ENCODE results near the gene RAMACL.
A peak's percentile ranks its signal among the peaks of the same experiment; 100 is the strongest.
"Not testable (repeated sequence)": the region's sequence is repeated elsewhere in the genome, so short reads cannot be mapped to it uniquely, and the experiment has no call there.

The RAMACL gene

DNA sequence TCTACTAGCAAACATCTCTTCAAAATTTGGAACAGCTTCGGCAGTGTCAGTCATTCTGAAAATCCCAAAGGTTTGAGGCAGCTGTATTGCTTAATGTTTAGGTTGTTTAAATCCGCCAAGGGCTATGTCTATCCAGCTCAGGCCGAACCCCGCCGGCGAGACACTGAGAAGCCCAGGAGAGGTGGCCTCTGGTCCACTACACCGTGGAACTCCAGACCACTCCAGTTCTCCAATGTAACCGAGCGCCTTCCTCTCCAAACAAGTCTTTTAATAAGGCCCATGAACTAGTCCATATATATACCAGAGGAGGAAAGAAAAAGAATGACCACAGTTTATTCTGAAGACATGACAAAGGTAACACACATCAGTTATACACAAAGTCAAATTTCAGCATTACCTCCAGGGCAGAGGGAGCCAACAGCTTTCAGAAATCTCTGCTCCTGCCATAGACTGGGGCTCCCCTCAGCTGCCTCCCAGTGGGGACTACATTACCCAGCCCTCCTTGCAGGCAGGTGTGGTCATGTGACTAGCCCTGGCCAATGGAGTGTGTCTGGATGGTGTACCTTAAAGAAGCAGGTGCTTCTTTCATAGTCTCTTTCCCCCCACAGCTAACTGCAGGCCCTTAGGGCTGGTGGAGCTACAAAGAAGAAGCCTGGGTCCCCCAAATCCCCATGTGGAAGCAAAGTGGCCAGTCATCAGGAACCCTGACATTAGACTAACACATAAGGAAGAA, at the start of gene RAMACL:
Gene RAMACL, minus strand, starts transcription at position 255 of the 733 bp plus-strand sequence. Its CDS starts 201 bp downstream, at position 54.
- Histone ChIP-seq H3K36me3 (ENCODE audit: insufficient read depth, low read length) (no peaks in the 10 kb centered on the region), H3K9ac (ENCODE audit: low read depth, low read length) (no peak within 1 kb of the TSS), H3K4me1 (ENCODE audit: insufficient read depth, low read length) (peaks cover 10% of the 10 kb centered on the region), H3K9me3 (ENCODE audit: control insufficient read depth, insufficient read depth, low read length) (no peaks in the 10 kb centered on the region)

GRCh38 chr6:166635013-166635970, 48.8 kb upstream of the RAMACL start:
- no peaks in the 10 kb centered on the region for H3K36me3 ChIP-seq (ENCODE audit: insufficient read depth, low read length)
- H3K4me1 ChIP-seq (ENCODE audit: insufficient read depth, low read length): no peaks in the 10 kb centered on the region
- H3K9ac ChIP-seq (ENCODE audit: low read depth, low read length): no peak overlapping the region
- H3K9me3 ChIP-seq (ENCODE audit: control insufficient read depth, insufficient read depth, low read length): no peaks in the 10 kb centered on the region

DNA sequence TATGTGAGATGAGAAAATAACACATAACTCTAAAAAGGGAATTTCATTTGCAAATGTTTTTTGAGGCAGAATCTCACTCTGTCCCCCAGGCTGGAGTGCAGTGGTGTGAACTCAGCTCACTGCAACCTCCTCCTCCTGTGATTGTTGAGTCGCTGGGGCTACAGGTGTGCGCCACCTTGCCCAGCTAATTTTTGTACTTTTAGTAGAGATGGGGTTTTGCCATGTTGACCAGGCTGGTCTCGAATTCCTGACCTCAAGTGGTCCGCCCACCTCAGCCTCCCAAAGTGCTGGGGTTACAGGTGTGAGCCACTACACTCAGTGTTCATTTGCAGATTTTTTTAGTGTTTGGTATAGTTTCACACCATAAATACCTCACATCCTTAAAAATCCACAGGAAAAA, 48.1 kb upstream of the RAMACL start:
- H3K9ac ChIP-seq (ENCODE audit: low read depth, low read length); H3K4me1 ChIP-seq (ENCODE audit: insufficient read depth, low read length); H3K9me3 ChIP-seq (ENCODE audit: control insufficient read depth, insufficient read depth, low read length); H3K36me3 ChIP-seq (ENCODE audit: insufficient read depth, low read length): not testable (repeated sequence)

DNA sequence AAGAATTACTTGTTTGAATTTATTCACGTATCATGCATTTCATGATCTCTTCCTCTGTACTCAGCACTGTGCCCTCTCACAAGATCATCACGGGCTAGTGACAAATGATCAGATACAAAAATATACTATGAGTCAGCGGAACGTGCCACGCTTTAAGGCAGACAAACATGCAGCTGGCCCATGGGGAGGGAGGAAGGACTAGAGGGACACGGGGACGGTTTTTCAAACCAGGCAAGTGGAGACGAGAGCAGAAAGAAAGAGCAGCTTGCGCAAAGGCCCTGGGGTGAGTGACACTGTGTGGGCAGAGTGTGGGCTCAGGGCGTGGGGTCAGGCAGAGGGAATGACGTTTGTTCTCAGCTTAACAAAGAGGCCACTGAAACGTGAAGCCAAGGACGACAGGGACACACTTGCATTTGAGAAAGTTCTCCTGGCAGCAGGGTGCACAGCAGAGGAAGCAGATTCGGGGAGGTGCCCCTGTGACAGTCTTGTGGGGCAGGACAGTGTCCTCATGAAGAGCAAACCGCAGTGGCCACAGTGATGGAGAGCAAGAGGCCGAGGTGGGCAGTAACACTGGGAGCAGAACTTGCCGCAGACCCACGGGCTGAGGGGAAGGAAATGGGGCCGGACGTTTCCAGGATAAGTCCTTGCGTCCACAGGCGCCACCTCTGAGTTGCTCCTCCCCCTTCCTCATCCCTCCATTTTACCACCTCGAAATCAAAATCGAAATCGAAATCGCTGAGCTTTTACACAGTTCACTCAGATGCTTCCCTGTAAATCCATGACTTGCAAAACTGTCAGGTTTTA, 47.5 kb upstream of the RAMACL start:
- Histone ChIP-seq H3K9ac (ENCODE audit: low read depth, low read length) (no peak overlapping the region), H3K4me1 (ENCODE audit: insufficient read depth, low read length) (peaks cover 3% of the 10 kb centered on the region; the same call in 1 of the 2 replicates)

GRCh38 chr6:166632731-166633130, 46.3 kb upstream of the RAMACL start:
- H3K9me3 ChIP-seq (ENCODE audit: control insufficient read depth, insufficient read depth, low read length): no peaks in the 10 kb centered on the region
- H3K9ac ChIP-seq (ENCODE audit: low read depth, low read length): no peak overlapping the region
- peaks cover 4% of the 10 kb centered on the region; the same call in 1 of the 2 replicates for H3K4me1 ChIP-seq (ENCODE audit: insufficient read depth, low read length)
- H3K36me3 ChIP-seq (ENCODE audit: insufficient read depth, low read length): no peaks in the 10 kb centered on the region

More for the DNA sequence above, 47.5 kb upstream of the RAMACL start:
- Histone ChIP-seq H3K9me3 (ENCODE audit: control insufficient read depth, insufficient read depth, low read length) (no peaks in the 10 kb centered on the region), H3K36me3 (ENCODE audit: insufficient read depth, low read length) (no peaks in the 10 kb centered on the region)

DNA sequence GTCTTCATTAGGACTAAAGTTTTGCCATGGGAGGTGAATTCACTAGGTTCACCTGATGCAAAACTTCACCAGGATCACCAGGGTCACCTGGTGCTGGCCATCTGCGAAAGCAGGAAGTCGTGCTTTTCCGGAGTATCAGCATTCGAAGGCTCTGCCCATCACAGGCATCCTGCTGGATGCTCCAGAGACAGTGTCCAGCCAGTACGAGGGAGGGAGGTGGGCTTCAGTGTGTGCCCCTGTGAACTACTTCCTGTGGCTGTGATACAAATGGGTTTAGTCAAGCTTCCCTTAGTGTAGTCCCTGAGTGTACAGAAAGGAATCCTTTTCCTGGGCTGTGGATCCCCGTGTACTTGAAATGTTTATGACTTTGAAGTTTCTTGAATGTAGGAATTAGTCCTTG, 44.0 kb upstream of the RAMACL start:
- no peak overlapping the region for H3K9ac ChIP-seq (ENCODE audit: low read depth, low read length)
- peaks cover 10% of the 10 kb centered on the region; the same call in 1 of the 2 replicates for H3K4me1 ChIP-seq (ENCODE audit: insufficient read depth, low read length)
- no peaks in the 10 kb centered on the region for H3K36me3 ChIP-seq (ENCODE audit: insufficient read depth, low read length)
- H3K9me3 ChIP-seq (ENCODE audit: control insufficient read depth, insufficient read depth, low read length): no peaks in the 10 kb centered on the region

DNA sequence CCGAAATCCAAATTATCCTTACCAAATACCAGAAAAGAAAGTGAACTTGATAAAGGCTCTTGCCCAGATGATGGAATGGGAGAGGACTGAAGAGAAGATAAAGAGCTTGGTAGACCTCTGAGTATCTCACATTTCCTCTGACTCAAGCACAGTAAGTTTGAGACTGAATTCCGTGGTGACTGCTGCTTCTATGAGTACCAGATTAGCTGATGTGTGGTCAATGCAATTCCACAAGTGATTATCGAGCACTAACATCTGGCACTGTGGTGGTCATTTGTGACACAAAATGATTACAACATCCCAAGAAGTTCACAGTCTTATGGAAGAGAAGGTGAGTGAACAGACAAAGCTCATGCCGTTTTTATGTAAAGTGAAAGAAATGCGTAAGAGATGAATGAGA, 43.1 kb upstream of the RAMACL start:
- H3K36me3 ChIP-seq (ENCODE audit: insufficient read depth, low read length): no peaks in the 10 kb centered on the region
- no peaks in the 10 kb centered on the region for H3K9me3 ChIP-seq (ENCODE audit: control insufficient read depth, insufficient read depth, low read length)
- H3K9ac ChIP-seq (ENCODE audit: low read depth, low read length): no peak overlapping the region
- H3K4me1 ChIP-seq (ENCODE audit: insufficient read depth, low read length): peaks cover 11% of the 10 kb centered on the region; the same call in 1 of the 2 replicates

DNA sequence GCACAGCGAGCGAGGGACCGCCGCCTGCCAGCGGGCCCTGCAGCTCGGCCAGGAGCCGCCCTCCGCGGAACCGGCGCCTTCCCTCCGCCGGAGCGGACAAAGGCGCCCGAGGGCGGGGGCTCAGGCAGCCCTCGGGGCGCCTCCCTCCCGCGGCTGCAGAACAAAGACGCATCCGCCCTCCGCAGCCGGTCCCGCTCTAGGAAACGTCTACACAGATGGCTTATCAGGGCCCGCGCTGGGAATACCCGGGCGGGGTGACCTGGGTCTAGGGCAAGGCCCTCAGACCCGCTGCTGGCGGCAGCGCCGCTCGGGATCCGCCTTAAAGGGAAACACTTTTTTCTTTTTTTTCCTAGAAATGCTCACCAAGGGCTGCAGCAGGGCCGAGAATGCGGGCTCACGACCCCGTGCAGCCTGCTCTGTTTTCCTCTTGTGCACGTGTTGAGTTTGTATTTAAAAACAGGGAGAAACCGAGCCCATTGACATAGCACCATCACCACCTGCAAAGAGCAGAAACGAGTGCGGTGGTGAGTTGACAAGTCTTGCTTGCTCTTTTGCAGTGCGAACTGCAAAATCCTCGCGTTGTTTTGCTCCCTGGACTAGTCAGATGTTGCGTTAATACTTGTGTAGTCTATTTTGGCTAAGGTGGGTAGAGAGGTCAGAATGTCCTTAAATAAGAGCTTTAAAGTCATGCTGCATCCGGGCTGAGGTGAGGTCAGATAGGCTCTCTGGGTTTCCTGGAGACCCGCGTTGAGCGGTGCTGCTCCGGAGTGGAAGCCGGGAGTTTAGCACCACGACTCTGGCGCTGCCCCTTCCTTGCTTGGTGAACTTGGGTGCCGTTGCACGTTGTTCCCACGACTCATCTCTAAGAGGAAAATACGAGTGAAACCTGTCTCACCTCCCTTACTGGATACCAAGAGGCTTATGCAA, 41.7 kb upstream of the RAMACL start:
- Histone ChIP-seq H3K9me3 (ENCODE audit: control insufficient read depth, insufficient read depth, low read length) (no peaks in the 10 kb centered on the region), H3K36me3 (ENCODE audit: insufficient read depth, low read length) (no peaks in the 10 kb centered on the region), H3K4me1 (ENCODE audit: insufficient read depth, low read length) (peaks cover 13% of the 10 kb centered on the region; the same call in 1 of the 2 replicates), H3K9ac (ENCODE audit: low read depth, low read length) (peak overlapping the region; percentile 84)

GRCh38 chr6:166627033-166627874, 40.8 kb upstream of the RAMACL start, which contains the start of gene RPS6KA2:
Gene RPS6KA2 (minus strand): TSS chr6:166627251. CDS start chr6:166627019, 232 bp downstream.
- Histone ChIP-seq H3K4me1 (ENCODE audit: insufficient read depth, low read length) (peaks cover 14% of the 10 kb centered on the region; the same call in 1 of the 2 replicates), H3K9me3 (ENCODE audit: control insufficient read depth, insufficient read depth, low read length) (no peaks in the 10 kb centered on the region), H3K9ac (ENCODE audit: low read depth, low read length) (peak within 1 kb of the TSS; percentile 84), H3K36me3 (ENCODE audit: insufficient read depth, low read length) (no peaks in the 10 kb centered on the region)

DNA sequence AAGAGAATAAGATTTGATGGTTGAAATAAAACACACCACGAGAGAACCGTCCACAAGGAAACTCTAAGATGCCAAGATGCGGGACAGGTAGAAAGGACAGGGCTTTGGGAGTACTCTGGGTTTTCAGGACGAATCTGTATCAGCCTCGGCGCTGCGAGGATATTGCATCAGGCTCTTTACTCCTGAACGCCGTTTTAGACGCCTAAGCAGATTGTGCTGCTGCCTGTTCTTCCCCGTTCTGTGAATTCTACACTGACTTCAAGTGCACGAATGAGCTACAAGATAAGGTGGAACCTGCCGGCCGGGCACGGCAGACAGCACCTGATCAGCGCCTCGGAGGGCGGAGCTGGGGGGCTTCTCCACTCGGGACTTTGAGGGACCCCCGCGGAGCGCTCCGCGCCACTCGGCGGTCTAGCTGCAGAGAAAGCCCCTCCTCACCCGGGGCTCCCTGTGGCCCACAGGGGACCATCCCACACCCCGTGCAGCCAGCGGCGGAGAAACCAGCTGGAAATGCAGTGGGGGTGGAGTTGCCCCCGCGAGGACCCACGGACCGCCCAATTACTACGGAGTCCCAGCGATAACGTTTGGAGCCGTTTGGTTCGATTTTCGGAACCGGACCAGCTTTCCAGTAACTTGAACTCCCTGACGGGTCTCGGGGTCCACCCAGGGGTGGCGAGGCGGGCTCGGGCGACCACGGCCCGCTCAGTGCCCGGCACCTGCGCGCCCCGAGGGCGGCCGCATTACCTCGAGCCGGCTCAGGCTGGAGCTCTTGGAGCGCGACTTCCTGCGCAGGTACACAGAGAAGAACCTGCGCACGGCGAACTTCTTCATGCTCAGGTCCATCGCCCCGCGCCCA, 39.9 kb upstream of the RAMACL start:
- no peaks in the 10 kb centered on the region for H3K9me3 ChIP-seq (ENCODE audit: control insufficient read depth, insufficient read depth, low read length)
- peak overlapping the region; percentile 77 for H3K9ac ChIP-seq (ENCODE audit: low read depth, low read length)
- H3K4me1 ChIP-seq (ENCODE audit: insufficient read depth, low read length): peaks cover 21% of the 10 kb centered on the region; the same call in 1 of the 2 replicates
- H3K36me3 ChIP-seq (ENCODE audit: insufficient read depth, low read length): no peaks in the 10 kb centered on the region

- H3K4me1 ChIP-seq (ENCODE audit: insufficient read depth, low read length): peaks cover 31% of the 10 kb centered on the region
- no peaks in the 10 kb centered on the region for H3K36me3 ChIP-seq (ENCODE audit: insufficient read depth, low read length)
- H3K9ac ChIP-seq (ENCODE audit: low read depth, low read length): no peak overlapping the region
- H3K9me3 ChIP-seq (ENCODE audit: control insufficient read depth, insufficient read depth, low read length): no peaks in the 10 kb centered on the region
Observed at GRCh38 chr6:166625356-166625755, 38.9 kb upstream of the RAMACL start.

DNA sequence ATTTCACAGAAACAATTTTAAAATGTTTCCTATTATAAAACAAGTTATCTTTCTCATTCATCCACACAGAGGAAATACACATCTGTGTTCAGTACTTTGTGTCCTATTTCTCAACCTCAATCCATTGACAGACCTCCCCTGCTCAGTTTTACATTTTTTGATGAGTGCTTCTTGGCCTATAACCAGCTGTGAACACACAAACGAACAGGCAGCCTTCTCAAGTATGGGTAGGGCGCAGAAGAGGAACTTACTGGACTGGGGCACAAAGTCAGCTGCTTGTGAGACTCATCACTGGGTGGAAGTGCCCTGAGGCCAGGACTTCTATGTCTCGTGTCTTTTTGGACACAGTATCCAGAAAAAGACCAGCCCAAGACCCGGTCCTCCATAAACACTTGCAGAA, 37.8 kb upstream of the RAMACL start:
- H3K9ac ChIP-seq (ENCODE audit: low read depth, low read length): no peak overlapping the region
- H3K4me1 ChIP-seq (ENCODE audit: insufficient read depth, low read length): peaks cover 38% of the 10 kb centered on the region
- H3K9me3 ChIP-seq (ENCODE audit: control insufficient read depth, insufficient read depth, low read length): no peaks in the 10 kb centered on the region
- no peaks in the 10 kb centered on the region for H3K36me3 ChIP-seq (ENCODE audit: insufficient read depth, low read length)

All from ES-I3 (cell line).